ENCODE data around the gene GPN3. TPM values are rescaled to one million over a fixed set of nuclear protein-coding genes. Genes with fewer than 3 reads are reported as not detected.
A peak's percentile ranks its signal among the peaks of the same experiment; 100 is the strongest.
"Not testable (repeated sequence)": the region's sequence is repeated elsewhere in the genome, so short reads cannot be mapped to it uniquely, and the experiment has no call there.

Gene GPN3
- total and polyA plus RNA-seq, 2 experiments from 2014 or later, result 18.6 to 57.8 TPM

GRCh38 chr12:110405126-110405662, 62.9 kb downstream of the GPN3 start:
- DNase-seq (ENCODE audit: low read depth in 1 of 2, low spot score in 1 of 2); H3K9me3 ChIP-seq (ENCODE audit: low read depth); H3K4me1 ChIP-seq (ENCODE audit: low read depth); H3K27ac ChIP-seq; H3K4me3 ChIP-seq; H3K36me3 ChIP-seq; H3K27me3 ChIP-seq: not testable (repeated sequence)

- TF ChIP-seq CTCF (IDR thresholded peaks at IDR 0.05; ENCODE audit: low read depth, low read length), result no peak
- Histone ChIP-seq H3K4me3 (peak overlapping the region; percentile 47), H3K36me3 (no peaks in the 10 kb centered on the region), H3K27me3 (no peaks in the 10 kb centered on the region), H3K9me3 (ENCODE audit: low read depth) (no peaks in the 10 kb centered on the region), H3K27ac (peak overlapping the region; percentile 99), H3K4me1 (ENCODE audit: low read depth) (peaks cover 4% of the 10 kb centered on the region)
- peak; percentile 72 to 85 for DNase-seq (ENCODE audit: low read depth in 1 of 2, low spot score in 1 of 2)
Measured at GRCh38 chr12:110403976-110404682, 63.9 kb downstream of the GPN3 start.

- DNase-seq (ENCODE audit: low read depth in 1 of 2, low spot score in 1 of 2), result peak; percentile 94 to 96
- Histone ChIP-seq H3K4me1 (ENCODE audit: low read depth) (peaks cover 4% of the 10 kb centered on the region), H3K27ac (peak within 1 kb of the TSS; percentile 99), H3K36me3 (no peaks in the 10 kb centered on the region), H3K4me3 (peak within 1 kb of the TSS; percentile 47), H3K9me3 (ENCODE audit: low read depth) (no peaks in the 10 kb centered on the region), H3K27me3 (no peaks in the 10 kb centered on the region)
- TF ChIP-seq CTCF (IDR thresholded peaks at IDR 0.05; ENCODE audit: low read depth, low read length), result peak; percentile 11
Measured at GRCh38 chr12:110403146-110403975, 64.7 kb downstream of the GPN3 start, which contains the start of gene ANAPC7. Gene ANAPC7 (minus strand): TSS chr12:110403708. CDS start chr12:110403627, 81 bp downstream.

Other genes starting within 250 kb of the GPN3 start
- 297 and 328 TPM in 2 replicates for gene ATP2A2, start 187.0 kb downstream of the GPN3 start, total RNA-seq
- gene ATP2A2, start 187.0 kb downstream of the GPN3 start, polyA plus RNA-seq, result 300 and 400 TPM in 2 replicates
- gene ANAPC7, start 64.5 kb downstream of the GPN3 start, total RNA-seq, result 37.2 and 55.4 TPM in 2 replicates
- gene ANAPC7, start 64.5 kb downstream of the GPN3 start, polyA plus RNA-seq, result 48.2 and 54.6 TPM in 2 replicates
- 94.0 and 171 TPM in 2 replicates for gene ARPC3, start 17.9 kb downstream of the GPN3 start, total RNA-seq
- 228 and 245 TPM in 2 replicates for gene ARPC3, start 17.9 kb downstream of the GPN3 start, polyA plus RNA-seq
- 41.8 and 43.3 TPM in 2 replicates for gene FAM216A, start 588 bp upstream of the GPN3 start, total RNA-seq
- 54.3 and 66.4 TPM in 2 replicates for gene FAM216A, start 588 bp upstream of the GPN3 start, polyA plus RNA-seq
- gene VPS29, start 33.9 kb upstream of the GPN3 start, total RNA-seq, result 57.7 and 70.1 TPM in 2 replicates
- gene VPS29, start 33.9 kb upstream of the GPN3 start, polyA plus RNA-seq, result 170 and 179 TPM in 2 replicates
- gene RAD9B, start 34.1 kb upstream of the GPN3 start, total RNA-seq, result 0.21 and 1.1 TPM in 2 replicates
- gene RAD9B, start 34.1 kb upstream of the GPN3 start, polyA plus RNA-seq, result 1.5 and 2.3 TPM in 2 replicates
- gene PPTC7, start 115.1 kb upstream of the GPN3 start, total RNA-seq, result 15.3 and 21.7 TPM in 2 replicates
- gene PPTC7, start 115.1 kb upstream of the GPN3 start, polyA plus RNA-seq, result 16.3 and 24.8 TPM in 2 replicates
- gene TCTN1, start 145.9 kb upstream of the GPN3 start, total RNA-seq, result 35.1 and 54.1 TPM in 2 replicates
- 49.1 and 70.3 TPM in 2 replicates for gene TCTN1, start 145.9 kb upstream of the GPN3 start, polyA plus RNA-seq
- gene HVCN1, start 220.9 kb upstream of the GPN3 start, total RNA-seq, result 2.9 and 8.7 TPM in 2 replicates
- gene HVCN1, start 220.9 kb upstream of the GPN3 start, polyA plus RNA-seq, result 3.8 and 6.1 TPM in 2 replicates